KMS-11 (cell line): Measurements from ENCODE around the gene SBK3.

Experiments
- H2AFZ ChIP-seq: fragments of 200-600 bp; sonication (generic); 2 replicates; pipeline ENCODE4 v1.6.1; 2016; ENCODE audit warnings: antibody characterized with exemption, mixed run types, low read depth
- H3K27ac ChIP-seq: fragments of 200-600 bp; sonication (generic); 2 replicates; pipeline ENCODE4 v1.6.1; 2016; ENCODE audit warnings: mild to moderate bottlenecking, mixed run types
- H3K27me3 ChIP-seq: fragments of 200-600 bp; sonication (generic); 2 replicates; pipeline ENCODE4 v1.6.1; 2017; ENCODE audit warnings: mild to moderate bottlenecking, low read depth, mixed run types, moderate library complexity; ENCODE audit not compliant: insufficient read depth
- H3K36me3 ChIP-seq: fragments of 200-600 bp; sonication (generic); 2 replicates; pipeline ENCODE4 v1.6.1; 2017; ENCODE audit warnings: mild to moderate bottlenecking, mixed run types; ENCODE audit not compliant: insufficient read depth
- H3K4me1 ChIP-seq: fragments of 200-600 bp; sonication (generic); 2 replicates; pipeline ENCODE4 v1.6.1; 2016; ENCODE audit warnings: mild to moderate bottlenecking, low read depth, mixed run types; ENCODE audit not compliant: poor library complexity, severe bottlenecking
- H3K4me2 ChIP-seq: fragments of 200-600 bp; sonication (generic); 2 replicates; pipeline ENCODE4 v1.7.0; 2016; ENCODE audit warnings: mild to moderate bottlenecking, mixed run types
- H3K4me3 ChIP-seq: fragments of 200-600 bp; sonication (generic); IDR thresholded peaks from 2 replicates; pipeline ENCODE4 v1.6.1; 2017; ENCODE audit warnings: low read depth, low read length, mixed read lengths; ENCODE audit not compliant: insufficient read depth
- H3K79me2 ChIP-seq: fragments of 200-600 bp; sonication (generic); 2 replicates; pipeline ENCODE4 v1.6.1; 2016; ENCODE audit warnings: low read depth, mixed run types; ENCODE audit not compliant: insufficient read depth
- H3K9ac ChIP-seq: fragments of 200-600 bp; sonication (generic); 2 replicates; pipeline ENCODE4 v1.6.1; 2016; ENCODE audit warnings: mild to moderate bottlenecking, mixed run types
- H4K20me1 ChIP-seq: fragments of 200-600 bp; sonication (generic); 2 replicates; pipeline ENCODE4 v1.6.1; 2016; ENCODE audit warnings: mild to moderate bottlenecking, mixed run types; ENCODE audit not compliant: insufficient read depth
- TF ChIP-seq, protein P1 (sequence below): fragments of 200-600 bp; sonication (generic); conservative IDR thresholded peaks from 2 replicates; pipeline ENCODE4 v1.6.1; 2017; ENCODE audit warnings: low read depth, mild to moderate bottlenecking, antibody characterized with exemption, low read length, moderate library complexity, mixed read lengths

The SBK3 gene

DNA sequence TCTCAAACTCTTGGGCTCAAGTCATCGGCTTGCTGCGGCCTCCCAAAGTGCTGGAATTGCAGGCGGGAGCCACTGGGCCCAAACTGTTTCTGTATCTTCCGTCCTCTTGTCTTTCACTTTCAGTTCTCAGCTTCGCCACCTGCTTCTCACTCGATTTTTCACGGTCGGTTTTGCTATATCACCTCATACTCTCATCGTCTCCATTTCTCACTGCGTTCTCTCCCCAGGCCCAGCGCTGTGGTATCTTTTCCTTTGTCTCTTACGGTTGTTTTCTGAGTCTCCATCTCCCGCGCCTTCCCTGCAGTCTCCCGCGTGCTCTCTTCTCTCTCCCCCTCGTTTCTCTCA is 42.2 kb downstream of the SBK3 start:
- Histone ChIP-seq H3K9ac (no peak overlapping the region), H3K4me3 (no peak overlapping the region), H4K20me1 (no peaks in the 10 kb centered on the region), H3K4me1 (peaks cover 5% of the 10 kb centered on the region), H3K79me2 (no peaks in the 10 kb centered on the region), H3K27ac (no peak overlapping the region), H3K4me2 (peak overlapping the region; percentile 53; the same call in 1 of the 2 replicates), H3K36me3 (no peaks in the 10 kb centered on the region), H3K27me3 (peaks cover 85% of the 10 kb centered on the region), H2AFZ (peak overlapping the region; percentile 77)
- TF ChIP-seq, protein P1, sequence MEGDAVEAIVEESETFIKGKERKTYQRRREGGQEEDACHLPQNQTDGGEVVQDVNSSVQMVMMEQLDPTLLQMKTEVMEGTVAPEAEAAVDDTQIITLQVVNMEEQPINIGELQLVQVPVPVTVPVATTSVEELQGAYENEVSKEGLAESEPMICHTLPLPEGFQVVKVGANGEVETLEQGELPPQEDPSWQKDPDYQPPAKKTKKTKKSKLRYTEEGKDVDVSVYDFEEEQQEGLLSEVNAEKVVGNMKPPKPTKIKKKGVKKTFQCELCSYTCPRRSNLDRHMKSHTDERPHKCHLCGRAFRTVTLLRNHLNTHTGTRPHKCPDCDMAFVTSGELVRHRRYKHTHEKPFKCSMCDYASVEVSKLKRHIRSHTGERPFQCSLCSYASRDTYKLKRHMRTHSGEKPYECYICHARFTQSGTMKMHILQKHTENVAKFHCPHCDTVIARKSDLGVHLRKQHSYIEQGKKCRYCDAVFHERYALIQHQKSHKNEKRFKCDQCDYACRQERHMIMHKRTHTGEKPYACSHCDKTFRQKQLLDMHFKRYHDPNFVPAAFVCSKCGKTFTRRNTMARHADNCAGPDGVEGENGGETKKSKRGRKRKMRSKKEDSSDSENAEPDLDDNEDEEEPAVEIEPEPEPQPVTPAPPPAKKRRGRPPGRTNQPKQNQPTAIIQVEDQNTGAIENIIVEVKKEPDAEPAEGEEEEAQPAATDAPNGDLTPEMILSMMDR, result no peak

DNA sequence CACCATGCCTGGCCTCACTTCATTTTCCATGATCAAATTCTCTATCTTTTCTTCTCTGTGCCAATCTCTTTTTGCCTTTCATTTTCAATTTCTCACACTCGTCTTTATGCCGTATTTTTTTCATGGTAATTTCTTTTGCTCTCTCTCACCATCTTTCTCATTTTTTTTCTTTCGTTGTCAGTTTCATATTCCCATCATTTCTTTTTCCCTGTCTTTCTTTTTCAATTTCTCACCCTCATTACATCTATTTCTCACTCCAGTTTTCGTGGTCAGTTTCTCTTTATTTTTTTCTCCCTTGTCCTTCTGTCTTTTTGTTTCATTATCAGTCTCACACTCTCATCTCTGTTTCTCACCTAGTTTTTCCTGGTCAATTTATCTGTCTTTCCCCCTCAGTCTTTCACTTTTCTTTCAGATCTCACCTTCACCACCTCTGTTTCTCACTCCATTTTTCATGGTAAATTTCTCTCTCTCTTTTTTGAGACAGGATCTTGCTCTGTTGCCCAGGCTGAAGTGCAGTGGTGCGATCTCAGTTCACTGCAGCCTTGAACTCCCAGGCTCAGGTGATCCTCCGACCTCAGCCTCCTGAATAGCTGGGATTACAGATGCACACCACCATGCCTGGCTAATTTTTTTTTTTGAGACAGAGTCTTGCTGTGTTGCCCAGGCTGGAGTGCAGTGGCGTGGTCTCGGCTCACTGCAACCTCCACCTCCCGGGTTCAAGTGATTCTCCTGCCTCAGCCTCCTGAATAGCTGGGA is 43.0 kb downstream of the SBK3 start:
- Histone ChIP-seq H4K20me1 (no peaks in the 10 kb centered on the region), H3K4me2 (no peak overlapping the region), H3K9ac (no peak overlapping the region), H3K27me3 (peaks cover 85% of the 10 kb centered on the region), H3K36me3 (no peaks in the 10 kb centered on the region), H3K79me2 (no peaks in the 10 kb centered on the region), H2AFZ (no peak overlapping the region), H3K4me1 (peaks cover 5% of the 10 kb centered on the region), H3K27ac (no peak overlapping the region), H3K4me3 (no peak overlapping the region)
- TF ChIP-seq, protein P1, result no peak

DNA sequence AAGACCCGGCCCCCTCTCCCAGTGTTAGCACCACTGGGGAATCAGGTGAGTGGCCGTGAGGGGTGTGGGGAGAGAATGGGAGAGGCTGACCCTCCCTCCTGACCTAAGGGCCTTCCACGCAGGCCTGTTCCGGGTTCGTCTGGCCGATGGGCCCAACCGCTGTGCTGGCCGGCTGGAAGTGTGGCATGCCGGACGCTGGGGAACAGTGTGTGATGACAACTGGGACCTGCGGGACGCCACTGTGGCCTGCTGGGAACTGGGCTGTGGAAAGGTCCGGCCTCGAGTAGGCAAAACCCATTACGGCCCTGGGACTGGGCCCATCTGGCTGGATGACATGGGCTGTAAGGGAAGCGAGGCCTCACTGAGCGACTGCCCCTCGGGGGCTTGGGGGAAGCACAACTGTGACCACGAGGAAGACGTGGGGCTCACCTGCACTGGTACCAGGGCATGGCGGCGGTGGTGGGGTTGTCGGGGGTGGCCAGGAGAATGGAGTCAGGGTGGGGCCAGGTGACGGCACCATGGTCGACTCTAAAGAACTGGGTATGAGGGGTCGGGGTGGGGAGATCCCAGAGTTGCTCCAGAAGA is 44.9 kb downstream of the SBK3 start:
- Histone ChIP-seq H3K79me2 (no peaks in the 10 kb centered on the region), H2AFZ (no peak overlapping the region), H3K4me3 (no peak overlapping the region), H3K27me3 (peaks cover 85% of the 10 kb centered on the region), H3K4me1 (peaks cover 5% of the 10 kb centered on the region), H3K9ac (no peak overlapping the region), H4K20me1 (no peaks in the 10 kb centered on the region), H3K4me2 (no peak overlapping the region), H3K27ac (no peak overlapping the region), H3K36me3 (no peaks in the 10 kb centered on the region)
- TF ChIP-seq, protein P1, result no peak

DNA sequence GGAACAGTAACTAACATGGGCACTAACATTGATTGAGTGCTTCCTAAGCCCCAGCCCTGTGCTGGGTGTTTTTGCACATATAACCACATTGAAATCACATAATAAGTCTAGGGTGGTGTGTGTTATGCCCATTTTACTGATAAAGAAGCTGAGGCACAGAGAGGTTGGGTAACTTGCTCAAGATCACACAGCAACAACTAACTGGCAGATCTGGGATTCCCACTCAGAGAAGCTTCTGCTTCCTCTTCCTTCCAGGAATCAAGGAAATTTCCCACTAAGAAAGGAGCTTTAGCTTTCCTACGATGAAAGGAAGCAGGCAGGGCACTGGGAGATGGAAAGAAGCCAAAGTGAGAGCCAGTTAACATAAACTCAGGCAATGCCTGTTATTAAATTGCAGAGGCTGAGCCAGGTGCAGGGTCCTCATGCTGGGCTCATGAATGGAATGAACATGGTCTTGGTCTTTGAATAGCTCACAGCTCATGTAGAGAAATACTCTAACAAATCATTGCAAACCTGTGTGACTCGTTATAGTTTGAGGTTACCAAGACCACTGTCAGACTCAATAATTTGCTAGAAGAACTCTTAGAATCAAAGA is 47.0 kb downstream of the SBK3 start:
- no peak overlapping the region for H3K4me3 ChIP-seq
- no peak overlapping the region for H3K4me2 ChIP-seq
- no peak overlapping the region for H3K27ac ChIP-seq
- peaks cover 90% of the 10 kb centered on the region for H3K27me3 ChIP-seq
- H2AFZ ChIP-seq, result no peak overlapping the region
- H3K9ac ChIP-seq, result no peak overlapping the region
- TF ChIP-seq, protein P1, result no peak
- H3K36me3 ChIP-seq, result no peaks in the 10 kb centered on the region
- H3K4me1 ChIP-seq, result no peaks in the 10 kb centered on the region
- H4K20me1 ChIP-seq, result no peaks in the 10 kb centered on the region
- H3K79me2 ChIP-seq, result no peaks in the 10 kb centered on the region
